HCT116 (cell line): ENCODE results near the gene ZNF236. TPM values are rescaled to one million over a fixed set of nuclear protein-coding genes. Genes with fewer than 3 reads are reported as not detected.
A peak's percentile ranks its signal among the peaks of the same experiment; 100 is the strongest.

ENCODE experiments used
- ATAC-seq: fragments of 200-7000 bp; cut with Tn5 transposase; 2 replicates; pipeline ENCODE4 v1.9.1; 2020; ENCODE audit warnings: mild to moderate bottlenecking, moderate library complexity
- BruUV-seq: library from RNA; stranded (reverse); fragments of 400-500 nt; replicated peaks from 2 replicates; lab custom pipeline; 2021; lab: Mats Ljungman, UMichigan
- CTCF ChIA-PET: fragments of 300-600 bp; sonication (Branson Sonifier 250); formaldehyde crosslinking; loops from one replicate; lab custom pipeline; 2021; ENCODE audit warnings: antibody characterized with exemption; lab: Charles Lee
- POLR2A ChIA-PET: fragments of 300-600, 350-600 bp; sonication (Branson Sonifier 250); formaldehyde crosslinking; loops from one replicate; lab custom pipeline; 2021; ENCODE audit warnings: antibody characterized with exemption; lab: Charles Lee
- RAD21 ChIA-PET, 2 experiments: fragments of 300-600 bp; sonication (Branson Sonifier 250); formaldehyde crosslinking; loops; one replicate each; lab custom pipeline; 2023; ENCODE audit warnings: low total read pairs in 2 of 2; ENCODE audit not compliant: uncharacterized antibody in 2 of 2, unreplicated experiment in 2 of 2, low non-redundant PET in 1 of 2; lab: Charles Lee
- DNase-seq: peaks from one replicate; pipeline ENCODE4 v3.0.0-alpha.2; 2010; ENCODE audit warnings: low read depth, low spot score
- H2AFZ ChIP-seq: fragments of 200-600 bp; shearing (Covaris generic), sonication (generic); 2 replicates; pipeline ENCODE4 v1.6.1; 2017; ENCODE audit warnings: low read depth, mixed run types, mixed read lengths, antibody characterized with exemption, low read length; ENCODE audit not compliant: poor library complexity, severe bottlenecking
- H3K27ac ChIP-seq: 2 replicates; pipeline ENCODE4 v1.5.1; 2012; ENCODE audit warnings: low read depth, low read length
- H3K27me3 ChIP-seq: fragments of 200-600 bp; sonication (generic); 2 replicates; pipeline ENCODE4 v1.6.1; 2016; ENCODE audit warnings: mixed run types, low read length, mixed read lengths; ENCODE audit not compliant: insufficient read depth
- H3K36me3 ChIP-seq, 2 experiments: fragments of 200-500 bp in 1 of 2; fragments of 200-600 bp in 1 of 2; sonication (Bioruptor generic) in 1 of 2; sonication (generic) in 1 of 2; 2 replicates each; pipeline versions ENCODE4 v1.5.1 to v1.6.1; 2014 to 2016; ENCODE audit warnings: low read length in 2 of 2, inconsistent platforms in 1 of 2, mixed read lengths in 1 of 2, mixed run types in 1 of 2; ENCODE audit not compliant: insufficient read depth in 2 of 2, control insufficient read depth in 1 of 2
- H3K4me1 ChIP-seq, 2 experiments: fragments of 200-600 bp in 1 of 2; sonication (generic) in 1 of 2; 2 replicates each; pipeline versions ENCODE4 v1.5.1 to v1.6.1; 2012 to 2017; ENCODE audit warnings: low read length in 2 of 2, inconsistent platforms in 1 of 2, mild to moderate bottlenecking in 1 of 2, mixed read lengths in 1 of 2, mixed run types in 1 of 2, moderate library complexity in 1 of 2; ENCODE audit not compliant: insufficient read depth in 2 of 2, control insufficient read depth in 1 of 2
- H3K4me2 ChIP-seq: fragments of 200-600 bp; sonication (generic); 2 replicates; pipeline ENCODE4 v1.6.1; 2017; ENCODE audit warnings: mixed run types, low read length, mixed read lengths
- H3K4me3 ChIP-seq, 2 experiments: fragments of 200-600 bp in 1 of 2; sonication (generic) in 1 of 2; replicated peaks in 1 of 2; 2 replicates each; pipeline ENCODE4 v1.5.1; 2011 to 2016; ENCODE audit warnings: low read length in 2 of 2, control low read depth in 1 of 2, low read depth in 1 of 2, mild to moderate bottlenecking in 1 of 2, mixed read lengths in 1 of 2, mixed run types in 1 of 2
- H3K79me2 ChIP-seq: fragments of 200-600 bp; sonication (generic); 2 replicates; pipeline ENCODE4 v1.6.1; 2017; ENCODE audit warnings: mild to moderate bottlenecking, mixed run types, low read length, moderate library complexity, mixed read lengths; ENCODE audit not compliant: insufficient read depth
- H3K9ac ChIP-seq: fragments of 200-600 bp; sonication (generic); 2 replicates; pipeline ENCODE4 v1.6.1; 2016; ENCODE audit warnings: low read length, mixed read lengths
- H3K9me2 ChIP-seq: fragments of 200-600 bp; sonication (generic), shearing (Covaris generic); 2 replicates; pipeline ENCODE4 v1.6.1; 2017; ENCODE audit warnings: mixed run types, mild to moderate bottlenecking, moderate library complexity; ENCODE audit not compliant: insufficient read depth
- H3K9me3 ChIP-seq, 2 experiments: fragments of 200-500 bp in 1 of 2; fragments of 200-600 bp in 1 of 2; sonication (Bioruptor generic) in 1 of 2; sonication (generic) in 1 of 2; 2 replicates each; pipeline ENCODE4 v1.6.1; 2014 to 2017; ENCODE audit warnings: low read length in 2 of 2, mixed read lengths in 2 of 2, inconsistent platforms in 1 of 2, low read depth in 1 of 2, mild to moderate bottlenecking in 1 of 2, mixed run types in 1 of 2, moderate library complexity in 1 of 2; ENCODE audit not compliant: control insufficient read depth in 1 of 2, insufficient read depth in 1 of 2
- H4K20me1 ChIP-seq: fragments of 200-600 bp; sonication (generic), shearing (Covaris generic); 2 replicates; pipeline ENCODE4 v1.6.1; 2017; ENCODE audit warnings: mixed run types, mild to moderate bottlenecking, moderate library complexity; ENCODE audit not compliant: insufficient read depth
- CTCF ChIP-seq, 3 experiments: fragments of 200-600 bp in 1 of 3; sonication (generic) in 1 of 3; IDR thresholded peaks in 2 of 3; conservative IDR thresholded peaks in 1 of 3; 2 replicates each; pipeline ENCODE4 v1.5.1; 2012 to 2017; ENCODE audit warnings: low read depth in 2 of 3, low read length in 2 of 3, antibody characterized with exemption in 1 of 3, borderline replicate concordance in 1 of 3, control low read depth in 1 of 3, mild to moderate bottlenecking in 1 of 3, mixed read lengths in 1 of 3, mixed run types in 1 of 3, moderate library complexity in 1 of 3; ENCODE audit not compliant: insufficient read depth in 1 of 3
- POLR2A ChIP-seq: IDR thresholded peaks from 2 replicates; pipeline ENCODE4 v1.7.0; 2011; ENCODE audit warnings: borderline replicate concordance; ENCODE audit not compliant: insufficient read depth, insufficient read length; ENCODE audit errors: extremely low read depth
- RAD21 ChIP-seq: IDR thresholded peaks from 2 replicates; pipeline ENCODE4 v1.6.1; 2012; ENCODE audit warnings: low read depth, mild to moderate bottlenecking
- SIN3A ChIP-seq: IDR thresholded peaks from 2 replicates; pipeline ENCODE4 v1.6.1; 2012; ENCODE audit warnings: low read depth
- YY1 ChIP-seq: IDR thresholded peaks from 2 replicates; pipeline ENCODE4 v1.6.1; 2011; ENCODE audit warnings: low read length, low read depth, moderate library complexity, mild to moderate bottlenecking; ENCODE audit not compliant: insufficient replicate concordance; ENCODE audit errors: extremely low read depth
- ZNF274 ChIP-seq: fragments of 200-500 bp; sonication (Bioruptor generic); IDR thresholded peaks from 2 replicates; pipeline ENCODE4 v1.6.1; 2014; ENCODE audit warnings: mild to moderate bottlenecking, low read depth, low read length, inconsistent platforms
- intact Hi-C: fragments of 100-400 bp; cut with micrococcal nuclease; formaldehyde crosslinking; loops from 2 replicates; pipeline ENCODE4 v1.10.0; 2022
- total RNA-seq: library from RNA; stranded (reverse); gene quantifications from one replicate; pipeline ENCODE4 v1.2.1, GENCODE V29; 2021; ENCODE audit not compliant: unreplicated experiment

Gene ZNF236
- total RNA-seq, 1 experiment from 2014 or later: 15.0 TPM

GRCh38 chr18:76922107-76922506 lies 99.8 kb downstream of the ZNF236 start:
- H4K20me1 ChIP-seq: no peaks in the 10 kb centered on the region
- no peak overlapping the region for H3K27ac ChIP-seq
- H3K27me3 ChIP-seq: no peaks in the 10 kb centered on the region
- H3K4me1 ChIP-seq: no peaks in the 10 kb centered on the region
- H3K9me3 ChIP-seq: no peaks in the 10 kb centered on the region
- peaks cover 0 to 5% of the 10 kb centered on the region in 2 experiments; a peak in 2 of 4 replicates for H3K36me3 ChIP-seq
- H3K79me2 ChIP-seq: no peaks in the 10 kb centered on the region
- no peak overlapping the region for H3K4me3 ChIP-seq
- H3K4me2 ChIP-seq: no peak overlapping the region
- no peak overlapping the region for H2AFZ ChIP-seq
- ChIA-PET CTCF (no interaction called here), POLR2A (no interaction called here), RAD21 (interaction anchor here in 1 of 2 experiments (0.6 kb wide), 1 partner anchor 143 kb away, joined by 3 read pairs; no protein-coding TSS in a partner anchor)
- no peak overlapping the region for H3K9ac ChIP-seq
- TF ChIP-seq ZNF274 (no peak), RAD21 (peak; percentile 43), YY1 (no peak), POLR2A (no peak), SIN3A (no peak), CTCF (IDR thresholded peaks at IDR 0.05 in 2 of 3, conservative IDR thresholded peaks at IDR 0.05 in 1 of 3; ENCODE audit: borderline replicate concordance in 1 of 3, insufficient read depth in 1 of 3, low read depth in 2 of 3, low read length in 2 of 3) (peak; percentile 29 to 56 (median 56); a peak in 5 of 6 replicates)
- ATAC-seq (peak; percentile 91), DNase-seq (peak; percentile 2)
- H3K9me2 ChIP-seq: no peaks in the 10 kb centered on the region
- BruUV-seq: no TSS peak
- intact Hi-C loops: no loop called here
